Central memory CD8-positive, alpha-beta T cell (primary cell): ENCODE measurements around the gene NFAT5.
"Not testable (repeated sequence)": the region's sequence is repeated elsewhere in the genome, so short reads cannot be mapped to it uniquely, and the experiment has no call there.

Experiments used
- ATAC-seq: fragments of 150-1000 bp; cut with Tn5 transposase; replicated peaks from 2 replicates; pipeline ENCODE4 v1.10.0; 2022; ENCODE audit warnings: mild to moderate bottlenecking, moderate FRiP score, moderate number of reproducible peaks; ENCODE audit not compliant: poor library complexity, severe bottlenecking; ENCODE audit errors: extremely low read depth
- DNase-seq, 2 donors: peaks; one replicate each; pipeline ENCODE4 v3.0.0; 2021; ENCODE audit warnings: low spot score in 2 of 2
- H3K27ac Mint-ChIP-seq: one replicate; pipeline ENCODE4 v1.8.0; 2022; ENCODE audit warnings: low read depth, mild to moderate bottlenecking, moderate library complexity, mixed read lengths
- H3K27me3 Mint-ChIP-seq: one replicate; pipeline ENCODE4 v1.8.0; 2022; ENCODE audit warnings: mixed read lengths
- H3K36me3 Mint-ChIP-seq: one replicate; pipeline ENCODE4 v1.8.0; 2022; ENCODE audit warnings: mild to moderate bottlenecking, moderate library complexity, mixed read lengths; ENCODE audit not compliant: insufficient read depth
- H3K4me1 Mint-ChIP-seq: one replicate; pipeline ENCODE4 v1.8.0; 2022; ENCODE audit warnings: mixed read lengths
- H3K4me3 Mint-ChIP-seq: one replicate; pipeline ENCODE4 v1.8.0; 2022; ENCODE audit warnings: mild to moderate bottlenecking, moderate library complexity, mixed read lengths
- H3K9me3 Mint-ChIP-seq: one replicate; pipeline ENCODE4 v1.8.0; 2022; ENCODE audit warnings: mixed read lengths

NFAT5 gene, protein sequence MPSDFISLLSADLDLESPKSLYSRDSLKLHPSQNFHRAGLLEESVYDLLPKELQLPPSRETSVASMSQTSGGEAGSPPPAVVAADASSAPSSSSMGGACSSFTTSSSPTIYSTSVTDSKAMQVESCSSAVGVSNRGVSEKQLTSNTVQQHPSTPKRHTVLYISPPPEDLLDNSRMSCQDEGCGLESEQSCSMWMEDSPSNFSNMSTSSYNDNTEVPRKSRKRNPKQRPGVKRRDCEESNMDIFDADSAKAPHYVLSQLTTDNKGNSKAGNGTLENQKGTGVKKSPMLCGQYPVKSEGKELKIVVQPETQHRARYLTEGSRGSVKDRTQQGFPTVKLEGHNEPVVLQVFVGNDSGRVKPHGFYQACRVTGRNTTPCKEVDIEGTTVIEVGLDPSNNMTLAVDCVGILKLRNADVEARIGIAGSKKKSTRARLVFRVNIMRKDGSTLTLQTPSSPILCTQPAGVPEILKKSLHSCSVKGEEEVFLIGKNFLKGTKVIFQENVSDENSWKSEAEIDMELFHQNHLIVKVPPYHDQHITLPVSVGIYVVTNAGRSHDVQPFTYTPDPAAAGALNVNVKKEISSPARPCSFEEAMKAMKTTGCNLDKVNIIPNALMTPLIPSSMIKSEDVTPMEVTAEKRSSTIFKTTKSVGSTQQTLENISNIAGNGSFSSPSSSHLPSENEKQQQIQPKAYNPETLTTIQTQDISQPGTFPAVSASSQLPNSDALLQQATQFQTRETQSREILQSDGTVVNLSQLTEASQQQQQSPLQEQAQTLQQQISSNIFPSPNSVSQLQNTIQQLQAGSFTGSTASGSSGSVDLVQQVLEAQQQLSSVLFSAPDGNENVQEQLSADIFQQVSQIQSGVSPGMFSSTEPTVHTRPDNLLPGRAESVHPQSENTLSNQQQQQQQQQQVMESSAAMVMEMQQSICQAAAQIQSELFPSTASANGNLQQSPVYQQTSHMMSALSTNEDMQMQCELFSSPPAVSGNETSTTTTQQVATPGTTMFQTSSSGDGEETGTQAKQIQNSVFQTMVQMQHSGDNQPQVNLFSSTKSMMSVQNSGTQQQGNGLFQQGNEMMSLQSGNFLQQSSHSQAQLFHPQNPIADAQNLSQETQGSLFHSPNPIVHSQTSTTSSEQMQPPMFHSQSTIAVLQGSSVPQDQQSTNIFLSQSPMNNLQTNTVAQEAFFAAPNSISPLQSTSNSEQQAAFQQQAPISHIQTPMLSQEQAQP (N-terminal part only)

DNA sequence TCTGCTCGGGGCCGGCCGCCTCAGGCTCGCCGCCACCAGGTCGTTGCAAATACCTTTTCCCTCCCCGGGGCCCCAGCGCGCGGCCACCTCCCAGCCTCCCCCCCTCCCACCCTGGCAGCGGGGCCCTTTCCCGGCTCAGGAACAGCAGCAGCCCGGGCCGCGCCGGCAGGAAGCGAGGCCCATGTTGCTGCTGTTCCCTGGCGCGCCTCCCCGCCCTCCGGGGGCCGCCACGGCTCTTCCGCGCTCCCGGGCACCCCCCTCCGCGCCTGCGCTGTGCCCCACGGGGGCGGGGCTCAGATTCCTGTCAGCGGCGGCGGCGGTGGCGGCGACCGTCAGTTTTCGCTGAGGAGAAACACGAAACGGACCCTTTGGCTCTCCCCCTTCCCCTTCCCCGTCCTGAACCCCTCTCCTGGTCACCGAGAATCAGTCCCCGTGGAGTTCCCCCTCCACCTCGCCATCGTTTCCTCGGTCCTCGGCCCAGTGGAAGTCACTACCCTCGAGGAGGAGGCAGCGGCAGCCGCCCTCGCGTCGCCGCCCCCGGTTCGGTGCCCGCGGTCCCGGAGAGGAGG, at the start of gene NFAT5:
Gene NFAT5 (plus strand): TSS at position 296 of the 569 bp plus-strand sequence. CDS start 336 bp downstream, outside the sequence.
- Mint-ChIP-seq H3K9me3 (no peaks in the 10 kb centered on the region), H3K27me3 (no peaks in the 10 kb centered on the region), H3K27ac (peak within 1 kb of the TSS; percentile 97), H3K4me1 (peaks cover 39% of the 10 kb centered on the region), H3K36me3 (peaks cover 17% of the 10 kb centered on the region), H3K4me3 (peak within 1 kb of the TSS; percentile 99)
- peak; percentile 57 for ATAC-seq
- DNase-seq: peak; percentile 90 to 96

DNA sequence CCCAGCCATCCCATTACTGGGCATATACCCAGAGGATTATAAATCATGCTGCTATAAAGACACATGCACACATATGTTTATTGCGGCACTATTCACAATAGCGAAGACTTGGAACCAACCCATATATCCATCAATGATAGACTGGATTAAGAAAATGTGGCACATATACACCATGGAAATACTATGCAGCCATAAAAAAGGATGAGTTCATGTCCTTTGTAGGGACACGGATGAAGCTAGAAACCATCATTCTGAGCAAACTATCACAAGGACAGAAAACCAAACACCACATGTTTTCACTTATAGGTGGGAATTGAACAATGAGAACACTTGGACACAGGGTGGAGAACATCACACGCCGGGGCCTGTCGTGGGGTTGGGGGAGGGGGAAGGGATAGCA, 47.9 kb upstream of the NFAT5 start:
- not testable (repeated sequence) for H3K4me3 Mint-ChIP-seq, ATAC-seq, DNase-seq, H3K9me3 Mint-ChIP-seq, H3K27me3 Mint-ChIP-seq, H3K36me3 Mint-ChIP-seq, H3K27ac Mint-ChIP-seq, H3K4me1 Mint-ChIP-seq

DNA sequence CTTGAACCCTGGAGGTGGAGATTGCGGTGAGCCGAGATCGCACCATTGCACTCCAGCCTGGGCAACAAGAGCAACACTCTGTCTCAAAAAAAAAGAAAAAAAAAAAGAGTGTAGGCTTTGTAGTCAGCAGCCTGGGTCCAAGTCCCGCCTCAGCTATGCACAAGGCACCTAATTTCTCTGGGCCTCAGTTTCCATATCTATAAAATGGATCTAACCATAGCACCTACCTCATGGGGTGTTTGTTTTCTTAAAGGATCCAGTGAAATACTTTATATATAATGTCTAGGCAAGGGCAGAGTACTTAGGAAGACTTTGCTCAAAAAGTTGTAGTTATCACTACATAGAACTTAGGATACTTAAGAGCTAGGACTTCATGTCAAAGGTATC, 45.4 kb upstream of the NFAT5 start:
- H3K27ac Mint-ChIP-seq: no peak overlapping the region
- no peaks in the 10 kb centered on the region for H3K9me3 Mint-ChIP-seq
- DNase-seq: no peak
- H3K4me1 Mint-ChIP-seq: no peaks in the 10 kb centered on the region
- H3K4me3 Mint-ChIP-seq: no peak overlapping the region
- no peaks in the 10 kb centered on the region for H3K27me3 Mint-ChIP-seq
- no peak for ATAC-seq
- H3K36me3 Mint-ChIP-seq: no peaks in the 10 kb centered on the region

DNA sequence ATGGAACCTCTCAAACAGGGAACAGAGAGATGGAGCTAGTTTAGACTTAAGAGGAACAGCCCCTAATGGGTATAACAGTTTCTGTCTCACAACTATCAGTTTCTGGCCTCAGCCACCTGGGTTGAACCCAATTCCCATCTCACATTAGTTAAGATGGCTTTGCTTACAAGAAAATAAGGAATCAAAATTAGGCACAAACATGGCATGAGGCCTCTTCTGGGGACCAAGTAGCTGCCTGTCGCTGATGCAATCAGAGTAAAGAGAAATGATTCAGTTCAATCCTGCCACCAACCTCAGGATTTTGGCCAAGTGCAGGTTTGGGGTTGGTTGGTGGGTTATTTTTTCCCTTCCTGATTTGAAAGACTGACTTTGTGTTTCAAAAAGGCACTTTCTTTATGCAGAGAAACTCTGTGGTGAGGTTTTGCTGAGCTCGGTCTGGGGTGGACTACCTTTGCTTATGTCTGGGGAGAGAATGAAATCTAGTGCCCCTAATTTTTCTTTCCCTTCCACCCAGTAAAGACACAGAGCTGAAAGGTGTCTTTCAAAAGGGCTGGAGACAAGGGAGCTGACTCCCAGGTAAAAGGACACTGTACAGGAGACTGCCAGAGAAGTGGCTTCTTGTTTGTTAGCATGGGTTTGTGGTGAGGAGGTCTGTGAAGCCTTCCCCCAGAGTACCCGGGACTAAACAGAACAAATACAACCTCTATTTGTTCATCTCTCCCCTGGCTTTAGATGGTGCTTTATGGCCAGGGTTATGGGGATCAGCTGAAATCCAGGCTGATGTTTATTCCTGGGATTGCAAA, 44.8 kb upstream of the NFAT5 start:
- H3K27ac Mint-ChIP-seq: no peak overlapping the region
- H3K4me3 Mint-ChIP-seq: no peak overlapping the region
- no peak for ATAC-seq

DNA sequence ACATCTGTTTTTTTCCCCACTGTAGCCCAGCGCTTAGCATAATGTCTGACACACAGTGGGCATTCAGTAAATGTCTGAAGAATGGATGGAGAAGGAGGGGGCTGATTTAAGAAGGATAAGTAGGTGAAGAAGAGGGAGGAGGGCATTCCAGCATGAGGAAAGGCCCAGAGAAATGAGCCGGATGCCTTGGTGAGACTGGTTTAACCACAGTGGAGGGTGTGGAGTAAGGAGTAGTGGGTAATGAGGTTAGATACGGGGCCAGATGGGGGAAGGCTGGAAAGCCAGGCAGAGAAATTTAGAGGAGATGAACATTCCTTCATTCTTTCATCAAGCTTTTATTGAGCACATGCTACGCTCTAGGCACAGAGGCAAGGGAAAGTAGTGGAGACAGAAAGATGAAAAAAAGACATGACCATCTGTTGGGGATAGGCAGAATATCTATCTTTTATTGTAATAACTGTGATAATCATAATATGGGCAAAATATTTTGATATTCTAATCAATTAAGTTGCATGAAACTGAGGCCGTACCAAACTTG, 43.7 kb upstream of the NFAT5 start:
- no peaks in the 10 kb centered on the region for H3K4me1 Mint-ChIP-seq
- no peak for DNase-seq
- H3K27ac Mint-ChIP-seq: no peak overlapping the region
- no peaks in the 10 kb centered on the region for H3K9me3 Mint-ChIP-seq
- no peaks in the 10 kb centered on the region for H3K36me3 Mint-ChIP-seq
- no peaks in the 10 kb centered on the region for H3K27me3 Mint-ChIP-seq
- H3K4me3 Mint-ChIP-seq: no peak overlapping the region
- no peak for ATAC-seq

More for the DNA sequence above, 44.8 kb upstream of the NFAT5 start:
- Mint-ChIP-seq H3K9me3 (no peaks in the 10 kb centered on the region), H3K27me3 (no peaks in the 10 kb centered on the region), H3K4me1 (no peaks in the 10 kb centered on the region), H3K36me3 (no peaks in the 10 kb centered on the region)
- DNase-seq: no peak

DNA sequence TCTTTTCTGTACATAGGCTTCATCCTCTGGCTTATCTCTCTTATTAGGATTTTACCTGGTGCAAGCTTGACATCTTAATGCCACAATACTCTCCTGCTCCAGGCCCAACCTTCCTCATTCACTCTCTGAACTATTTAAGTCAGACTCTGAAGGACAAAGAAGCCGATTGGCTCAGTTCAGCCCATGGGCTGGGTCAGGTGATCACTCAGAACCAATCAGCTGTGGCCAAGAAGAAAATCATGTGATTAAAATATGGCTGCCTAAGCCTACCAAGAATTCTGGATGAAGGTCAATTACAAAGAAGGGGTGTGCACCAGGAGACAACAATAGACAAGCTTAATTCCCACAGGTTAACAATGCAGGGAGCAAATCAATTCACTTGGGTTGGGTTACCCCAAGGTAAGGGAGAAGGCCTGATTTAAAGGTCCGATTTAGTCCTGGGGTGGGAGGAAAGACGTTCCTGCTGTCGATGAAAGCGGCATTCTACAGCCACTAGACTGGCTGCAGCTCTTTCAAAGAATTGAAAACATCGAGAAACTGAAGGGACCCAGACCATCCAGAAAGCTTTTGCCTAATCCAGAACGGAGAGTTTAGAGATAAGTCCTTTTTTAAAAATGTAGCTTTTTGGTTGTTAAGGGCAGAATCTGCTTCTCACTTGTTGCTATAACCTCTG, 42.9 kb upstream of the NFAT5 start:
- Mint-ChIP-seq H3K4me1 (no peaks in the 10 kb centered on the region), H3K27ac (no peak overlapping the region), H3K9me3 (no peaks in the 10 kb centered on the region), H3K27me3 (no peaks in the 10 kb centered on the region), H3K36me3 (no peaks in the 10 kb centered on the region), H3K4me3 (no peak overlapping the region)
- DNase-seq: no peak
- ATAC-seq: no peak

DNA sequence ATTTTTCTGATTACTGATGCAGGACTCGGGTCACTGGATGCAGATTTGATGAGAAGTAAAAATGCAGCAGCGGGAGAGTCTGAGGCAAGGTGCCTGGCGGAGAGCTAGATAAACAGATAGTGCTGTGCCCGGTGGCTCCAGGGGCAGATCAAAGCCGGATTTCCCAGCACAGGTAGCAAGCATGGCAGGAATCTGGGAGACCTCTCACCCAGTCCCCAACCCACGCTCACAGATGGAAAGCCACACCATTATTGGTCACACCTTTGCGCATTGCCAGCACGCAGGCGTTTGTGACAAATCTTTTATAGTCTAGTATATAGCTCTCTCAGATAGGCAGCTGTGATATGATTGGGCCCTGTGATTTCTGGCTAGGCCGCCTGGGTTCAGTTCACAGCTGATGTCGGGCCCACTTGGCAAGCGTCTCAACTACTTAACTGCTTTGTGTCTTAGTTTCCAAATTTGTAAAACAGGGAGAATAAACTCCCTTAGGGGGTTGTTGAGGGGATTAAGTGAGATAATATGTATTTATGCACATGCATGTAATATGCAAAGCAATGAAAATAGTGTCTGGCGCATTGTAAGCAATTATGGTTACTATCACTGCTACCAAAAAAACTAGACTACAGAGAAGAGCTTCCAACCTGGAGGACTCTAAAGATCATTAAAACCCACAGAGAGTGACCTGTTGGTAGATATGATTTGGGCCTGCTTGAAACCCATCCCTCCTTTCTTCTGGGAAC, 42.0 kb upstream of the NFAT5 start:
- H3K36me3 Mint-ChIP-seq: no peaks in the 10 kb centered on the region
- H3K4me3 Mint-ChIP-seq: no peak overlapping the region
- H3K9me3 Mint-ChIP-seq: no peaks in the 10 kb centered on the region
- no peak for ATAC-seq
- H3K27ac Mint-ChIP-seq: no peak overlapping the region
- H3K4me1 Mint-ChIP-seq: no peaks in the 10 kb centered on the region
- H3K27me3 Mint-ChIP-seq: no peaks in the 10 kb centered on the region
- DNase-seq: no peak

DNA sequence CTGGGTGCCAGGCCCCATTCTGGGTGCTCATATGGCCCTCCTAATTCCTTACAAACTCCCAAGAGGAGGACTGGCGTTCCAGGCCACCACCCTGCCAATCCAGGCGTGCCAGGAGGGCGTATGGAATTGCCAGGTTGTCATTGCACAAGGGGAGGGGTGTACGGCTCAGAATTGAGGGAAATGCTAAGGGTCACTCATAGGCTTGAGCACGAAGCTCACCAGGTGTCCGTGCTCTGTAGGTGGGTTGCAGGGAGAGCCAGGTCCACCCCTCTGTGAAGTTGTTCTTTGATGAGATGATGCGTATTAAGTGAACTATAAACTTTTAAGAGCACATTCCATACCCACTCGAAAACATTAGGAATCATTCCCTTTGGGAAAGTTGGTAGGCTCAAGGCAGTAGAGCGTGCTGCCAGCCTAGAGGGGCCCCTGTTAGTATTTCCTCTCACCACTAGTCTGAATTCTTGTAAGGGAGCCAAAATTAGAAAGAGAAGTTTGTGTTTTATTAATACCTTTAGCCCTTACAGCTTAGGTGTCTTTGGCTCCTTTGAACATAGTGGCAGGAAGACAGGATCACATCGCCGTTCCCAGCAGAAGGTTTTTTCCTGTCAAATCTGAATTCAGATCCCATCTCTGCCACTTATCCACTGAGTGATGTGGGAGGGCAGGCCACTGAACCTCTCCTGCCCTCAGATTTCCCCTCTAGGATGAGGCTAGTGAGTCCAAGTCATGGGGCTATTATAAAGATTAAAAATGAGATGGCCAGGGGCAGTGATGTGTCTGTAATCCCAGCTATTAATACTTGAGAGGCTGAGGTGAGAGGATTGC, 38.7 kb upstream of the NFAT5 start:
- Mint-ChIP-seq H3K4me1 (peaks cover 18% of the 10 kb centered on the region), H3K27ac (no peak overlapping the region), H3K36me3 (no peaks in the 10 kb centered on the region), H3K4me3 (no peak overlapping the region), H3K9me3 (no peaks in the 10 kb centered on the region), H3K27me3 (no peaks in the 10 kb centered on the region)
- ATAC-seq (no peak), DNase-seq (no peak)

DNA sequence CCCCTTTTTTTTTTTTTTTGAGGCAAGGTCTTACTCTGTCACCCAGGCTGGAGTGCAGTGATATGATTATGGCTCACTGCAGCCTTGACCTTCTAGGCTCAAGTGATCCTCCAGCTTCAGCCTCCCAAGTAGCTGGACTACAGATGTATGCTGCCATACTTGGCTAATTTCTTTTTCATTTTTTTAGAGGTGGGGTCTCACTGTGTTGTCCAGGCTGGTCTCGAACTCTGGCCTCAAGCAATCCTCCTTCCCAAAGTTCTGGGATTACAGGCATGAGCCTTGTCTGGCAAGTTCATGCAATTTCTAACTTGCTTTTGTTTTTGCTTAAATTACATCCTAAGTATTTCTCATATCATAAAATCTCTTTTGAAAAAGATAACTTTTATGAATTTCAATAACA, 33.8 kb upstream of the NFAT5 start:
- Mint-ChIP-seq H3K9me3 (no peaks in the 10 kb centered on the region), H3K27ac (no peak overlapping the region), H3K36me3 (no peaks in the 10 kb centered on the region), H3K4me3 (no peak overlapping the region), H3K4me1 (peaks cover 18% of the 10 kb centered on the region), H3K27me3 (no peaks in the 10 kb centered on the region)
- DNase-seq (no peak), ATAC-seq (no peak)
